Measurements from ENCODE around the gene TAX1BP3. TPM values are rescaled to one million over a fixed set of nuclear protein-coding genes. Genes with fewer than 3 reads are reported as not detected.

TAX1BP3 gene
- total and polyA plus RNA-seq, 2 donors (not counting 1 experiment from before 2014, with no cell fraction given), result 121 to 141 TPM

GRCh38 chr17:3647769-3648555 is 20.4 kb downstream of the TAX1BP3 start:
- Histone ChIP-seq H3K79me2 (ENCODE audit: control insufficient read depth, insufficient read depth, low read length) (no peaks in the 10 kb centered on the region), H3K4me2 (ENCODE audit: extremely low read depth, insufficient read depth, low read length) (no peak overlapping the region), H4K20me1 (ENCODE audit: control insufficient read depth, extremely low read depth, insufficient read depth, low read length) (no peaks in the 10 kb centered on the region), H3K9me3 (ENCODE audit: control insufficient read depth, insufficient read depth, low read depth, low read length) (no peaks in the 10 kb centered on the region), H3K4me3 (replicated peaks in 1 of 4; ENCODE audit: control extremely low read depth in 1 of 4, insufficient read depth in 1 of 4, low read depth in 3 of 4, low read length in 4 of 4) (no peak overlapping the region), H2AFZ (ENCODE audit: low read length) (no peak overlapping the region), H3K27me3 (ENCODE audit: control insufficient read depth, insufficient read depth, low read length) (no peaks in the 10 kb centered on the region), H3K27ac (ENCODE audit: insufficient read depth, low read length) (no peak overlapping the region), H3K4me1 (ENCODE audit: control insufficient read depth, extremely low read depth, insufficient read depth, low read length) (no peaks in the 10 kb centered on the region), H3K9ac (ENCODE audit: insufficient read depth, low read length) (no peak overlapping the region), H3K36me3 (ENCODE audit: control insufficient read depth, insufficient read depth, low read length) (no peaks in the 10 kb centered on the region)
- peak; percentile 45 to 59 for DNase-seq (ENCODE audit: low read depth in 2 of 2)
- peak; percentile 35 to 59 for TF ChIP-seq CTCF (conservative IDR thresholded peaks at IDR 0.05 in 1 of 2, IDR thresholded peaks at IDR 0.05 in 1 of 2; ENCODE audit: low read depth in 1 of 2, low read length in 2 of 2)
- TF ChIP-seq EZH2 (IDR thresholded peaks at IDR 0.05; ENCODE audit: low read length, missing control alignments), result no peak

- no peak overlapping the region for H2AFZ ChIP-seq (ENCODE audit: low read length)
- no peaks in the 10 kb centered on the region for H3K79me2 ChIP-seq (ENCODE audit: control insufficient read depth, insufficient read depth, low read length)
- H3K9ac ChIP-seq (ENCODE audit: insufficient read depth, low read length), result no peak overlapping the region
- no peak for DNase-seq (ENCODE audit: low read depth in 2 of 2)
- no peaks in the 10 kb centered on the region for H3K27me3 ChIP-seq (ENCODE audit: control insufficient read depth, insufficient read depth, low read length)
- H3K36me3 ChIP-seq (ENCODE audit: control insufficient read depth, insufficient read depth, low read length), result no peaks in the 10 kb centered on the region
- H3K9me3 ChIP-seq (ENCODE audit: control insufficient read depth, insufficient read depth, low read depth, low read length), result no peaks in the 10 kb centered on the region
- no peak for TF ChIP-seq EZH2 (IDR thresholded peaks at IDR 0.05; ENCODE audit: low read length, missing control alignments)
- TF ChIP-seq CTCF (conservative IDR thresholded peaks at IDR 0.05 in 1 of 2, IDR thresholded peaks at IDR 0.05 in 1 of 2; ENCODE audit: low read depth in 1 of 2, low read length in 2 of 2), result no peak
- no peaks in the 10 kb centered on the region for H3K4me1 ChIP-seq (ENCODE audit: control insufficient read depth, extremely low read depth, insufficient read depth, low read length)
- H3K4me3 ChIP-seq (replicated peaks in 1 of 4; ENCODE audit: control extremely low read depth in 1 of 4, insufficient read depth in 1 of 4, low read depth in 3 of 4, low read length in 4 of 4), result no peak overlapping the region
- H4K20me1 ChIP-seq (ENCODE audit: control insufficient read depth, extremely low read depth, insufficient read depth, low read length), result no peaks in the 10 kb centered on the region
- H3K4me2 ChIP-seq (ENCODE audit: extremely low read depth, insufficient read depth, low read length), result no peak overlapping the region
- no peak overlapping the region for H3K27ac ChIP-seq (ENCODE audit: insufficient read depth, low read length)
These were observed 21.1 kb downstream of the TAX1BP3 start for GRCh38 chr17:3647251-3647650.

GRCh38 chr17:3645310-3645709 is 23.1 kb downstream of the TAX1BP3 start:
- H3K36me3 ChIP-seq (ENCODE audit: control insufficient read depth, insufficient read depth, low read length), result peaks cover 2% of the 10 kb centered on the region
- no peak overlapping the region for H3K4me3 ChIP-seq (replicated peaks in 1 of 4; ENCODE audit: control extremely low read depth in 1 of 4, insufficient read depth in 1 of 4, low read depth in 3 of 4, low read length in 4 of 4)
- H3K9me3 ChIP-seq (ENCODE audit: control insufficient read depth, insufficient read depth, low read depth, low read length), result no peaks in the 10 kb centered on the region
- H3K4me1 ChIP-seq (ENCODE audit: control insufficient read depth, extremely low read depth, insufficient read depth, low read length), result no peaks in the 10 kb centered on the region
- H3K27ac ChIP-seq (ENCODE audit: insufficient read depth, low read length), result no peak overlapping the region
- H3K4me2 ChIP-seq (ENCODE audit: extremely low read depth, insufficient read depth, low read length), result no peak overlapping the region
- no peaks in the 10 kb centered on the region for H4K20me1 ChIP-seq (ENCODE audit: control insufficient read depth, extremely low read depth, insufficient read depth, low read length)
- no peak for DNase-seq (ENCODE audit: low read depth in 2 of 2)
- no peak overlapping the region for H3K9ac ChIP-seq (ENCODE audit: insufficient read depth, low read length)
- H3K79me2 ChIP-seq (ENCODE audit: control insufficient read depth, insufficient read depth, low read length), result no peaks in the 10 kb centered on the region
- no peak for TF ChIP-seq CTCF (conservative IDR thresholded peaks at IDR 0.05 in 1 of 2, IDR thresholded peaks at IDR 0.05 in 1 of 2; ENCODE audit: low read depth in 1 of 2, low read length in 2 of 2)
- no peak overlapping the region for H2AFZ ChIP-seq (ENCODE audit: low read length)
- H3K27me3 ChIP-seq (ENCODE audit: control insufficient read depth, insufficient read depth, low read length), result no peaks in the 10 kb centered on the region
